ENCODE results near the gene RASSF7.

Gene RASSF7

GRCh38 chr11:563812-564578 lies 3.2 kb downstream of the RASSF7 start:
- no peak for DNase-seq
- H3K4me3 ChIP-seq (ENCODE audit: low read depth, low read length): no peak overlapping the region
- no peaks in the 10 kb centered on the region for H3K27me3 ChIP-seq
- H3K36me3 ChIP-seq: no peaks in the 10 kb centered on the region
- no peak for TF ChIP-seq CTCF (IDR thresholded peaks at IDR 0.05; ENCODE audit: low read depth, low read length)
- no peaks in the 10 kb centered on the region for H3K9me3 ChIP-seq
- H3K4me1 ChIP-seq: no peaks in the 10 kb centered on the region

DNA sequence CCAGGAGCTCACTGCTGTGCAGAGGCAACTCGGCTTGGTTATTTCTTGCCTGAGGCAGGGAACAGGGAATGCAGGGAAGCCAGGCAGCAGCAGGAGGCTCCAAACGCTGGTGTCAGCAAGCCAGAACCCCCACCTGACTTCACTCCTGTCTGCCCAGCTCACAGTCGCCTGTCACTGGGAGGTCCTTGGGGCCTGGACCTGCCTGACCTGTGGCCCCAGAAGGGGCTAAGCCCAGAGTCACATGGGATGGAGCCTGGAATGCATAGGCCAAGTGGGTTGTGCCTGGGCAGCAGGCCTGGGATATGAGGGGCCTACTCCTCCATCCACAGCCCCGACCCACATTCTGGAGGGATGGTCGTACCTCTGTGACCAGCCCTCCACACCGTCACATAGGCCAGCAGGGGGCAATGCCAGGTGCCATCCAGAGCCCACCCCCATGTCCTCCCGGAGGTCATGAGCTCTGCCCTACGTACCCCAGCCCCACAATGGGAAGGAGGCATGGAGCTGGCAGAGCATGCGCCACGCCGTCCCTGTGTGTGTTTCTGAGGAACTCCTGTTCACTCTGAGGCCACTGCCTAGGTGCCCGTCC lies 5.2 kb downstream of the RASSF7 start:
- Histone ChIP-seq H3K9me3 (no peaks in the 10 kb centered on the region), H3K4me1 (no peaks in the 10 kb centered on the region), H3K36me3 (no peaks in the 10 kb centered on the region), H3K4me3 (ENCODE audit: low read depth, low read length) (no peak overlapping the region), H3K27me3 (no peaks in the 10 kb centered on the region)
- TF ChIP-seq CTCF (IDR thresholded peaks at IDR 0.05; ENCODE audit: low read depth, low read length): no peak
- no peak for DNase-seq

GRCh38 chr11:567011-567628 lies 6.3 kb downstream of the RASSF7 start:
- H3K4me3 ChIP-seq (ENCODE audit: low read depth, low read length): peak overlapping the region; percentile 51
- DNase-seq: no peak
- TF ChIP-seq CTCF (IDR thresholded peaks at IDR 0.05; ENCODE audit: low read depth, low read length): no peak
- no peaks in the 10 kb centered on the region for H3K4me1 ChIP-seq
- no peaks in the 10 kb centered on the region for H3K9me3 ChIP-seq
- H3K36me3 ChIP-seq: no peaks in the 10 kb centered on the region
- H3K27me3 ChIP-seq: no peaks in the 10 kb centered on the region

GRCh38 chr11:567629-568292 lies 7.0 kb downstream of the RASSF7 start:
- H3K9me3 ChIP-seq: no peaks in the 10 kb centered on the region
- no peaks in the 10 kb centered on the region for H3K4me1 ChIP-seq
- no peaks in the 10 kb centered on the region for H3K36me3 ChIP-seq
- H3K27me3 ChIP-seq: no peaks in the 10 kb centered on the region
- H3K4me3 ChIP-seq (ENCODE audit: low read depth, low read length): peak overlapping the region; percentile 51
- no peak for DNase-seq
- TF ChIP-seq CTCF (IDR thresholded peaks at IDR 0.05; ENCODE audit: low read depth, low read length): no peak

- Histone ChIP-seq H3K36me3 (no peaks in the 10 kb centered on the region), H3K9me3 (no peaks in the 10 kb centered on the region), H3K4me1 (no peaks in the 10 kb centered on the region), H3K27me3 (no peaks in the 10 kb centered on the region), H3K4me3 (ENCODE audit: low read depth, low read length) (peak overlapping the region; percentile 53)
- peak; percentile 93 for DNase-seq
- TF ChIP-seq CTCF (IDR thresholded peaks at IDR 0.05; ENCODE audit: low read depth, low read length): no peak
Measured at GRCh38 chr11:568306-569157, 7.8 kb downstream of the RASSF7 start.
